ENCODE results near the gene TMEM260.

- no peak for TF ChIP-seq CTCF (IDR thresholded peaks at IDR 0.05)
- TF ChIP-seq POLR2A (IDR thresholded peaks at IDR 0.05): no peak
- TF ChIP-seq POLR2AphosphoS5 (IDR thresholded peaks at IDR 0.05): no peak
- no peak for TF ChIP-seq EP300 (IDR thresholded peaks at IDR 0.05)
Observed at GRCh38 chr14:56592746-56593544, 13.3 kb downstream of the TMEM260 start.
